ENCODE data around the gene SNX9.

The SNX9 gene

GRCh38 chr6:157804448-157805327, 18.4 kb upstream of the SNX9 start:
- DNase-seq (ENCODE audit: low read depth): no peak

GRCh38 chr6:157806131-157806855, 16.8 kb upstream of the SNX9 start:
- no peak for DNase-seq (ENCODE audit: low read depth)

- no peak for DNase-seq (ENCODE audit: low read depth)
Measured at GRCh38 chr6:157806856-157807215, 16.2 kb upstream of the SNX9 start.

- DNase-seq (ENCODE audit: low read depth): no peak
Measured at GRCh38 chr6:157808405-157808950, 14.6 kb upstream of the SNX9 start.

GRCh38 chr6:157809613-157810012, 13.4 kb upstream of the SNX9 start:
- DNase-seq (ENCODE audit: low read depth): no peak

GRCh38 chr6:157811137-157811475, 11.9 kb upstream of the SNX9 start:
- no peak for DNase-seq (ENCODE audit: low read depth)

- DNase-seq (ENCODE audit: low read depth): no peak
Measured at GRCh38 chr6:157811476-157812173, 11.4 kb upstream of the SNX9 start.

- no peak for DNase-seq (ENCODE audit: low read depth)
Measured at GRCh38 chr6:157812425-157813171, 10.4 kb upstream of the SNX9 start.

- no peak for DNase-seq (ENCODE audit: low read depth)
Measured at GRCh38 chr6:157813191-157813590, 9.9 kb upstream of the SNX9 start.

- DNase-seq (ENCODE audit: low read depth): no peak
Measured at GRCh38 chr6:157813750-157814455, 9.1 kb upstream of the SNX9 start.

- no peak for DNase-seq (ENCODE audit: low read depth)
Measured at GRCh38 chr6:157814883-157815282, 8.2 kb upstream of the SNX9 start.

- no peak for DNase-seq (ENCODE audit: low read depth)
Measured at GRCh38 chr6:157821342-157822033, 1.6 kb upstream of the SNX9 start.

- DNase-seq (ENCODE audit: low read depth): no peak
Measured at GRCh38 chr6:157822245-157823000, 623 bp upstream of the SNX9 start.

GRCh38 chr6:157823528-157824370, 703 bp downstream of the SNX9 start:
- DNase-seq (ENCODE audit: low read depth): peak; percentile 74

GRCh38 chr6:157825243-157825904, 2.3 kb downstream of the SNX9 start:
- no peak for DNase-seq (ENCODE audit: low read depth)

GRCh38 chr6:157830354-157831017, 7.4 kb downstream of the SNX9 start:
- DNase-seq (ENCODE audit: low read depth): no peak

GRCh38 chr6:157831018-157831369, 7.9 kb downstream of the SNX9 start:
- no peak for DNase-seq (ENCODE audit: low read depth)
